Choroid plexus epithelial cell (primary cell): Measurements from ENCODE around the gene PAM16.

Source experiments
- DNase-seq: peaks from one replicate; pipeline ENCODE4 v3.0.0-alpha.2; 2010; ENCODE audit warnings: low read depth
- H3K4me3 ChIP-seq: 2 replicates; pipeline ENCODE4 v1.5.1; 2011; ENCODE audit warnings: low read depth, mild to moderate bottlenecking, control low read depth, low read length, moderate library complexity
- CTCF ChIP-seq: conservative IDR thresholded peaks from 2 replicates; pipeline ENCODE4 v1.5.1; 2011; ENCODE audit warnings: low read depth, mild to moderate bottlenecking, control low read depth, inconsistent platforms, low read length, moderate library complexity

The PAM16 gene

GRCh38 chr16:4341250-4341649 lies 9.9 kb downstream of the PAM16 start:
- no peak for TF ChIP-seq CTCF
- no peak for DNase-seq
- H3K4me3 ChIP-seq: no peak overlapping the region

GRCh38 chr16:4340443-4340842 lies 10.7 kb downstream of the PAM16 start:
- DNase-seq: no peak
- no peak for TF ChIP-seq CTCF
- no peak overlapping the region for H3K4me3 ChIP-seq

- peak; percentile 49 for DNase-seq
- H3K4me3 ChIP-seq: no peak overlapping the region
- TF ChIP-seq CTCF: peak; percentile 34
These were observed 11.2 kb downstream of the PAM16 start for GRCh38 chr16:4339909-4340308.

GRCh38 chr16:4339455-4339854 lies 11.7 kb downstream of the PAM16 start:
- H3K4me3 ChIP-seq: no peak overlapping the region
- no peak for DNase-seq
- no peak for TF ChIP-seq CTCF

GRCh38 chr16:4338712-4339299 lies 12.3 kb downstream of the PAM16 start:
- H3K4me3 ChIP-seq: no peak overlapping the region
- no peak for TF ChIP-seq CTCF
- no peak for DNase-seq

GRCh38 chr16:4338125-4338582 lies 13.0 kb downstream of the PAM16 start:
- no peak overlapping the region for H3K4me3 ChIP-seq
- TF ChIP-seq CTCF: no peak
- DNase-seq: no peak

GRCh38 chr16:4337540-4338088 lies 13.5 kb downstream of the PAM16 start:
- no peak for TF ChIP-seq CTCF
- no peak for DNase-seq
- no peak overlapping the region for H3K4me3 ChIP-seq
